ENCODE results near the gene C1QTNF5.

GRCh38 chr11:119295178-119295577, 45.5 kb downstream of the C1QTNF5 start:
- TF ChIP-seq POLR2A (IDR thresholded peaks at IDR 0.05) (no peak), CTCF (IDR thresholded peaks at IDR 0.05) (no peak), EP300 (IDR thresholded peaks at IDR 0.05) (no peak)
